GM23338 (cell line): ENCODE measurements around the gene CLNK. TPM values are rescaled to one million over a fixed set of nuclear protein-coding genes. Genes with fewer than 3 reads are reported as not detected.

Experiments used
- ATAC-seq: fragments of 200-7000 bp; cut with Tn5 transposase; 3 replicates; pipeline ENCODE4 v1.9.1; 2020
- DNase-seq: peaks from one replicate; pipeline ENCODE4 v3.0.0-alpha.2; 2015; ENCODE audit warnings: low spot score
- H2AFZ ChIP-seq: fragments of 200-600 bp; sonication (generic); 2 replicates; pipeline ENCODE4 v1.8.0; 2016; ENCODE audit warnings: antibody characterized with exemption, mild to moderate bottlenecking, moderate library complexity
- H3F3A ChIP-seq: fragments of 200-600 bp; sonication (generic); replicated peaks from 2 replicates; pipeline ENCODE4 v1.8.0; 2017; ENCODE audit warnings: antibody characterized with exemption, mixed run types, low read depth
- H3K27ac ChIP-seq: fragments of 200-600 bp; sonication (generic); 2 replicates; pipeline ENCODE4 v1.6.1; 2016; ENCODE audit warnings: low read depth
- H3K27me3 ChIP-seq: fragments of 200-600 bp; sonication (generic); 2 replicates; pipeline ENCODE4 v1.8.0; 2016; ENCODE audit warnings: mild to moderate bottlenecking, mixed run types, moderate library complexity; ENCODE audit not compliant: insufficient read depth
- H3K36me3 ChIP-seq: fragments of 200-600 bp; sonication (generic); 2 replicates; pipeline ENCODE4 v1.8.0; 2016; ENCODE audit warnings: mild to moderate bottlenecking; ENCODE audit not compliant: insufficient read depth
- H3K4me1 ChIP-seq: fragments of 200-600 bp; sonication (generic); 2 replicates; pipeline ENCODE4 v1.8.0; 2016; ENCODE audit warnings: mild to moderate bottlenecking, moderate library complexity; ENCODE audit not compliant: insufficient read depth
- H3K4me2 ChIP-seq: fragments of 200-600 bp; sonication (generic); 2 replicates; pipeline ENCODE4 v1.7.1; 2017; ENCODE audit warnings: mixed run types
- H3K4me3 ChIP-seq: fragments of 200-600 bp; sonication (generic); 2 replicates; pipeline ENCODE4 v1.6.1; 2016; ENCODE audit warnings: mixed run types
- H3K79me2 ChIP-seq: fragments of 200-600 bp; sonication (generic); replicated peaks from 2 replicates; pipeline ENCODE4 v1.8.0; 2017; ENCODE audit warnings: mild to moderate bottlenecking; ENCODE audit not compliant: insufficient read depth
- H3K9me2 ChIP-seq: fragments of 200-600 bp; sonication (generic); 2 replicates; pipeline ENCODE4 v1.8.0; 2017; ENCODE audit not compliant: insufficient read depth
- H4K20me1 ChIP-seq: fragments of 200-600 bp; sonication (generic); replicated peaks from 2 replicates; pipeline ENCODE4 v1.8.0; 2017; ENCODE audit warnings: mild to moderate bottlenecking; ENCODE audit not compliant: insufficient read depth
- H3K27ac Mint-ChIP-seq: 2 replicates; pipeline ENCODE4 v1.8.0; 2020; ENCODE audit warnings: inconsistent platforms, mild to moderate bottlenecking, moderate library complexity, mixed read lengths
- H3K27me3 Mint-ChIP-seq: 3 replicates; pipeline ENCODE4 v1.8.0; 2022; ENCODE audit warnings: low read depth, mild to moderate bottlenecking, moderate library complexity, mixed read lengths, inconsistent platforms; ENCODE audit not compliant: insufficient read depth, poor library complexity
- H3K36me3 Mint-ChIP-seq: 3 replicates; pipeline ENCODE4 v1.8.0; 2021; ENCODE audit warnings: low read depth, mild to moderate bottlenecking, inconsistent platforms, moderate library complexity, mixed read lengths
- H3K4me1 Mint-ChIP-seq: 3 replicates; pipeline ENCODE4 v1.8.0; 2020; ENCODE audit warnings: mild to moderate bottlenecking, inconsistent platforms, mixed read lengths
- H3K4me3 Mint-ChIP-seq: 3 replicates; pipeline ENCODE4 v1.8.0; 2021; ENCODE audit warnings: moderate library complexity, mild to moderate bottlenecking, inconsistent platforms, mixed read lengths
- H3K9me3 Mint-ChIP-seq: 3 replicates; pipeline ENCODE4 v1.8.0; 2020; ENCODE audit warnings: moderate library complexity, mild to moderate bottlenecking, inconsistent platforms, mixed read lengths
- EZH2 ChIP-seq: fragments of 200-600 bp; sonication (generic); IDR thresholded peaks from one replicate; pipeline ENCODE4 v1.8.0; 2017; ENCODE audit warnings: antibody characterized with exemption, mild to moderate bottlenecking, low read depth; ENCODE audit not compliant: unreplicated experiment
- EZH2phosphoT487 ChIP-seq: fragments of 200-600 bp; sonication (generic); IDR thresholded peaks from one replicate; pipeline ENCODE4 v1.8.1; 2018; ENCODE audit warnings: antibody characterized with exemption; ENCODE audit not compliant: unreplicated experiment
- NANOG ChIP-seq: IDR thresholded peaks from 2 replicates; pipeline ENCODE4 v1.6.1; 2016; ENCODE audit warnings: antibody characterized with exemption, borderline replicate concordance
- POLR2AphosphoS5 ChIP-seq: IDR thresholded peaks from 2 replicates; pipeline ENCODE4 v1.6.1; 2016; ENCODE audit warnings: antibody characterized with exemption, low read depth
- STAT1 ChIP-seq: IDR thresholded peaks from one replicate; pipeline ENCODE4 v1.6.1; 2016; ENCODE audit warnings: antibody characterized with exemption; ENCODE audit not compliant: unreplicated experiment
- ZNF331 ChIP-seq: fragments of 250-450 bp; sonication (Bioruptor Pico); IDR thresholded peaks from 2 replicates; pipeline ENCODE4 v1.5.0; 2020; ENCODE audit warnings: low read depth, mild to moderate bottlenecking, moderate library complexity
- long read RNA-seq: library from polyadenylated mRNA; unstranded; transcript quantifications from one replicate; pipeline ENCODE4 v2.0.0, GENCODE V29; 2020; ENCODE audit not compliant: unreplicated experiment
- polyA plus RNA-seq: library from polyadenylated mRNA; unstranded; fragments of >200 nt; fragmentation: Nextera tagmentation; extraction: Ambion mirVana; gene quantifications from 2 replicates; pipeline ENCODE4 v1.2.1, GENCODE V29; 2016
- total RNA-seq: library from RNA; depleted of rRNA; stranded (reverse); fragments of >200 nt; shearing (Covaris generic); gene quantifications from 2 replicates; pipeline ENCODE4 v1.2.3, GENCODE V29; 2014; rRNA removed
- TF ChIP-seq, protein P1 (sequence below), 2 experiments: fragments of 200-600 bp in 1 of 2; sonication (generic) in 1 of 2; conservative IDR thresholded peaks; 2 replicates each; pipeline versions ENCODE4 v1.5.1 to v1.6.1; 2016 to 2017; ENCODE audit warnings: antibody characterized with exemption in 2 of 2, low read depth in 2 of 2, mild to moderate bottlenecking in 2 of 2, moderate library complexity in 1 of 2
- TF ChIP-seq, protein P2 (sequence below): IDR thresholded peaks from 2 replicates; pipeline ENCODE4 v1.6.1; 2016; ENCODE audit warnings: antibody characterized with exemption

The CLNK gene, protein sequence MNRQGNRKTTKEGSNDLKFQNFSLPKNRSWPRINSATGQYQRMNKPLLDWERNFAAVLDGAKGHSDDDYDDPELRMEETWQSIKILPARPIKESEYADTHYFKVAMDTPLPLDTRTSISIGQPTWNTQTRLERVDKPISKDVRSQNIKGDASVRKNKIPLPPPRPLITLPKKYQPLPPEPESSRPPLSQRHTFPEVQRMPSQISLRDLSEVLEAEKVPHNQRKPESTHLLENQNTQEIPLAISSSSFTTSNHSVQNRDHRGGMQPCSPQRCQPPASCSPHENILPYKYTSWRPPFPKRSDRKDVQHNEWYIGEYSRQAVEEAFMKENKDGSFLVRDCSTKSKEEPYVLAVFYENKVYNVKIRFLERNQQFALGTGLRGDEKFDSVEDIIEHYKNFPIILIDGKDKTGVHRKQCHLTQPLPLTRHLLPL
- not detected in 2 replicates for total RNA-seq
- not detected in 2 replicates for polyA plus RNA-seq
- long read RNA-seq, result 0 reads

DNA sequence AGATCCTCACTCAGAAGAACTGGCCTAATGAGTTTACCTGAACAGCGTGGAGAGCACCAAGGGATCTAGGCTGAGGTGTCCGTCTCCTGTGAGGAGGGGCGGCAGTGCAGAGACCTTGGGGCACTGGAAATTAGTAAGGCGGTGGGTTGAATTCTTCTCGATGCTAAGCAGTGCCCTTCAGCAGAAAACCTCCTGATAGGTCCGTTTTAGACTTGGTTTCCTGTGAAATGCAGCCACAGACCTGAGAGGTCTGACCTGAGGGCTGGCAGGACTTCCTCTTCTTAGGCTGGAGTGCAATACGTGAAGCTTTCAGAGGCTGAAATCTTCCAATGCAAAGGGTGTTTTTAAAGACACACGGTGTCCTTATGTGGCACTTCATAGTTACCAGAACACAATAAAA, at the start of gene CLNK:
TSS of gene CLNK (minus strand) at position 138 of the 400 bp plus-strand sequence. CDS start 16,899 bp downstream, outside the sequence.
- H3K4me2 ChIP-seq, result no peak within 1 kb of the TSS
- Mint-ChIP-seq H3K27me3 (no peaks in the 10 kb centered on the region), H3K4me3 (no peak within 1 kb of the TSS), H3K9me3 (no peaks in the 10 kb centered on the region), H3K4me1 (peaks cover 12% of the 10 kb centered on the region; the same call in 2 of the 3 replicates), H3K36me3 (no peaks in the 10 kb centered on the region), H3K27ac (no peak within 1 kb of the TSS)
- H3F3A ChIP-seq, result no peaks in the 10 kb centered on the region
- no peaks in the 10 kb centered on the region for H3K36me3 ChIP-seq
- DNase-seq, result no peak
- H2AFZ ChIP-seq, result 0 out of 2 replicates have a peak within 1 kb of the TSS, but pooled peaks have one; percentile 32
- H3K9me2 ChIP-seq, result 0 out of 2 replicates have a peak, but pooled peaks cover 9% of the 10 kb centered on the region
- no peaks in the 10 kb centered on the region for H4K20me1 ChIP-seq
- no peaks in the 10 kb centered on the region for H3K4me1 ChIP-seq
- H3K4me3 ChIP-seq, result no peak within 1 kb of the TSS
- H3K79me2 ChIP-seq, result no peaks in the 10 kb centered on the region
- H3K27ac ChIP-seq, result no peak within 1 kb of the TSS
- H3K27me3 ChIP-seq, result no peaks in the 10 kb centered on the region
- no peak for ATAC-seq
- TF ChIP-seq STAT1 (no peak), POLR2AphosphoS5 (no peak), EZH2phosphoT487 (no peak), EZH2 (no peak), ZNF331 (no peak), NANOG (no peak)
- TF ChIP-seq, protein P1, sequence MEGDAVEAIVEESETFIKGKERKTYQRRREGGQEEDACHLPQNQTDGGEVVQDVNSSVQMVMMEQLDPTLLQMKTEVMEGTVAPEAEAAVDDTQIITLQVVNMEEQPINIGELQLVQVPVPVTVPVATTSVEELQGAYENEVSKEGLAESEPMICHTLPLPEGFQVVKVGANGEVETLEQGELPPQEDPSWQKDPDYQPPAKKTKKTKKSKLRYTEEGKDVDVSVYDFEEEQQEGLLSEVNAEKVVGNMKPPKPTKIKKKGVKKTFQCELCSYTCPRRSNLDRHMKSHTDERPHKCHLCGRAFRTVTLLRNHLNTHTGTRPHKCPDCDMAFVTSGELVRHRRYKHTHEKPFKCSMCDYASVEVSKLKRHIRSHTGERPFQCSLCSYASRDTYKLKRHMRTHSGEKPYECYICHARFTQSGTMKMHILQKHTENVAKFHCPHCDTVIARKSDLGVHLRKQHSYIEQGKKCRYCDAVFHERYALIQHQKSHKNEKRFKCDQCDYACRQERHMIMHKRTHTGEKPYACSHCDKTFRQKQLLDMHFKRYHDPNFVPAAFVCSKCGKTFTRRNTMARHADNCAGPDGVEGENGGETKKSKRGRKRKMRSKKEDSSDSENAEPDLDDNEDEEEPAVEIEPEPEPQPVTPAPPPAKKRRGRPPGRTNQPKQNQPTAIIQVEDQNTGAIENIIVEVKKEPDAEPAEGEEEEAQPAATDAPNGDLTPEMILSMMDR (conservative IDR thresholded peaks at IDR 0.05; ENCODE audit: low read depth in 2 of 2), result no peak
- TF ChIP-seq, protein P2, sequence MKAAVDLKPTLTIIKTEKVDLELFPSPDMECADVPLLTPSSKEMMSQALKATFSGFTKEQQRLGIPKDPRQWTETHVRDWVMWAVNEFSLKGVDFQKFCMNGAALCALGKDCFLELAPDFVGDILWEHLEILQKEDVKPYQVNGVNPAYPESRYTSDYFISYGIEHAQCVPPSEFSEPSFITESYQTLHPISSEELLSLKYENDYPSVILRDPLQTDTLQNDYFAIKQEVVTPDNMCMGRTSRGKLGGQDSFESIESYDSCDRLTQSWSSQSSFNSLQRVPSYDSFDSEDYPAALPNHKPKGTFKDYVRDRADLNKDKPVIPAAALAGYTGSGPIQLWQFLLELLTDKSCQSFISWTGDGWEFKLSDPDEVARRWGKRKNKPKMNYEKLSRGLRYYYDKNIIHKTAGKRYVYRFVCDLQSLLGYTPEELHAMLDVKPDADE, result no peak

DNA sequence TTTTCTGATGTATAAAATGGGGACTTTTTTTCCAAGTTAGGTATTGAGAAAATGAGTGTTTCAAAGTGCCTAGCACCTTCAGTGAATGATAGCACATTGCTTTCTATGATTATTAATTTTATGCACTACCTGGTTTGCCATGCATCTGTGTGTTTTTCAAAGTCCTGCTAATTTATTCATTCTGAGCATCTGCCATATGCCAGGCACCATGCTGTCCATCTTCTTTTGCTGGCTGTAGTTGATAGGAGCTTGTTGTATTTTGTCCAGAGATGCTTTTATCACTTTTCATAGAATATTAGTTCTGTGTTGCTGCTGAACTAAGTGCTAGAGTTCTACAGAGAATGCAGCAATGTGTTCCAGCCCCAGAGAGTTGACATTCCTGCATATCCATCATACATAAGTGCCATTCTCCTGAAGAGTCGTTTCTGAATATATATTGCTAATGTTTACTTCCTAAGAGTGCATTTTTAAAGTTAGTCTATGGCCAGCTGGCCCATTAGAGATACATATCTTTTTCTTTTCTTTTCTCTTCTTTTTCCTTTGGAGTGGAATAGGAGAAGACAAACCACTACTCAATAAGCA, 49.0 kb upstream of the CLNK start:
- H3K4me3 ChIP-seq, result no peak overlapping the region
- H3K27ac ChIP-seq, result no peak overlapping the region
- DNase-seq (no peak), ATAC-seq (no peak)
- H3K9me2 ChIP-seq, result no peaks in the 10 kb centered on the region
- H3K9me3 Mint-ChIP-seq, result no peaks in the 10 kb centered on the region
- no peak for TF ChIP-seq NANOG
- no peak for TF ChIP-seq STAT1
- no peak for TF ChIP-seq EZH2
- no peak for TF ChIP-seq EZH2phosphoT487
- H3K79me2 ChIP-seq, result no peaks in the 10 kb centered on the region
- no peak overlapping the region for H3K27ac Mint-ChIP-seq
- no peaks in the 10 kb centered on the region; the same call in 1 of the 2 replicates for H3K4me1 ChIP-seq
- H3K4me1 Mint-ChIP-seq, result peaks cover 19% of the 10 kb centered on the region
- no peak overlapping the region for H3K4me2 ChIP-seq
- no peaks in the 10 kb centered on the region; the same call in 1 of the 2 replicates for H4K20me1 ChIP-seq
- H3K27me3 ChIP-seq, result no peaks in the 10 kb centered on the region
- H3K36me3 Mint-ChIP-seq, result no peaks in the 10 kb centered on the region
- no peaks in the 10 kb centered on the region for H3F3A ChIP-seq
- no peaks in the 10 kb centered on the region for H3K27me3 Mint-ChIP-seq
- H3K36me3 ChIP-seq, result no peaks in the 10 kb centered on the region
- no peak overlapping the region for H2AFZ ChIP-seq
- no peak overlapping the region for H3K4me3 Mint-ChIP-seq
